MV-4-11 (cell line): Measurements from ENCODE around the gene ATOH8.

ENCODE experiments used
- DNase-seq: peaks from one replicate; lab custom pipeline; 2025; lab: John Stamatoyannopoulos, UW

ATOH8 gene

DNA sequence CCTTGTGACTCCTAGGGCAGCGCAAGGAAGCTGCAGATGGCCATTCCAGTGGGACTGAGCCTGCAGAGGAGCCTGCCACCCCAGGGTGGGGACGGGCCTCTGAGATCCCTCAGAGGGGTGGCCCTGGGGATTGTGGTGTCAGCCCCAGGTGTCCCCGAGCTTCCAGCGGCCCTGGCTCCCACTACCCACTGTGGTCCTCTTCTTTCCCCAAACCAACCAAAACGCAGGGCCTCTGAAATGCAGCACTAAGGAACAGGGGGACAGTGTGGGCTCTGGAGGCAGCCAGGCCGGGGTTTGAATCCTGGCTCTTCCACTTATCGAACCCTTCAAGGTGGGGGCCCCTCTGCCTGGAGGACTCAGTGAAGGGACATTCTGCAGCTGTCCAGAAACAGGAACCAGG is 32.7 kb downstream of the ATOH8 start:
- no peak for DNase-seq

- DNase-seq, result no peak
Measured at GRCh38 chr2:85786865-85787264, 33.1 kb downstream of the ATOH8 start.

DNA sequence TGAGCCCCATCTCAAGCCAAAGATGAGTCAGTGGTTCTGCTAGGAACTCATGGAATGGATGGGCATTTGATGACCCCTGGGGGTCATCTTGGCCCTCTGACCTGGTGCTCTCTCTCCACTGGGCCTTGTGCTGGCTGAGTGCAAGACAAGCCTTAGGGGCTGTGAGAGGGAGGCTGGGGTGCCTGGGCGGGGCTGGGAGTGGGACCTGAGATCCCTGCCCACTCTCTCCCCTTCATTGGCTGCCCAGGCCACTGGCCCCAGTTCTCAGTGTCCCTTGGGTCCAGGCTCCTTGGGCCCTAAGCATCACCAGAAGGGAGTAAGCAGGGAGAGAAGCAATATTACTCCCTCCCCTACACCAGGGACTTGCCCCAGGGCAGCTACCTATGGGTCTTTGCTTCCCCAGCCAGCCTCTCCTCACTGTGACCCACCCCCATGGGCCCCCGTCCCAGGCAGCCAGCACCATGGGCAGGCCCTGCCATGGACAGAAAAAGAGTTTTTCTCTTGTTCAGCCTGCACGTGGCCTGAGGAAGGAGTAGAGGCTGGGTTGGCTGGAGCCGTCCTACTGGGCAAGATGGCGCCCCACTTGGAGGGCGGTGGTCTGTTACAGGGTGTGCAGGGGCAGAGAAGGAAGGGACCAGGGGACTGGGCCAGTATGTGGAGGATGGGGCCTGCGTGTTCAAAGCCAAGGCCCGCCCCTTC is 33.6 kb downstream of the ATOH8 start:
- DNase-seq, result no peak

GRCh38 chr2:85787981-85788340 is 34.2 kb downstream of the ATOH8 start:
- no peak for DNase-seq

DNA sequence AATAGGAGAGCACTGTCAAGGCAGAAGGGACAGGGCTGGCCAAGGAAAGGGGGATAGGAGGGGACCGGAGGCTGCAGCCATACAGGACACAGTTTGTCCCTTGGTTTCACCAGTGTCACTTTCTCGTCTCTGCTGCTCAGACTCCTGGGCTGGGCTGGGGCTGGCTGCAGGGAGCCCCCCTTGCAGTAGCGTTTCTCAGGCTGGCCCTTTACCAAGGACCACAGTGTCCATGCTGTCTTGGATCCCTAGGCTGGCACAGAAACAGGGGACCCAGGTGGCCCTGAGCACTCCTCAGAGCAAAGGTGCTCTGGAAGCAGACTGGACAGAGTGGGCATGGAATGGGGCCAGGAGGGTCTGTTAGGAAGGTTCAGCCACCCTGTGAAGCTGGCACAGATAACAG is 34.8 kb downstream of the ATOH8 start:
- no peak for DNase-seq

DNA sequence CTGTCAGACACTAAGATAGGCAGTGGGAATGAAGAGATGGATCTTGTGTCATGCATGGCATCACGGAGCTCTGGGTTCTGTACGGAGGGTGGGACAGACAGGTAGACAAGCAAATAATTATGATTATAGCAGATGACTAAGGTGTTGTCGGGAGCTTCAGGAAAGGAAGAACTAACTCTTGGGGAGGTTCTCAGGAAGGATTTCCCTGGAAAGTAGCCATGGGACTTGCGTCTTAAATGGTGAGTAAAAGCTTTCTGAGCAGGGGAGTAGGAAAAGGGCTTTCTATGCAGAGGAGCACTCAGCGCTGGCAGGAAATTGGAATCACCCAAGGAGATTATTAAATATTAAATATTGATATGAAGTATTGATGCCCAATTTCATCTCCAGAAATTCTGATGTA is 35.5 kb downstream of the ATOH8 start:
- DNase-seq, result no peak

DNA sequence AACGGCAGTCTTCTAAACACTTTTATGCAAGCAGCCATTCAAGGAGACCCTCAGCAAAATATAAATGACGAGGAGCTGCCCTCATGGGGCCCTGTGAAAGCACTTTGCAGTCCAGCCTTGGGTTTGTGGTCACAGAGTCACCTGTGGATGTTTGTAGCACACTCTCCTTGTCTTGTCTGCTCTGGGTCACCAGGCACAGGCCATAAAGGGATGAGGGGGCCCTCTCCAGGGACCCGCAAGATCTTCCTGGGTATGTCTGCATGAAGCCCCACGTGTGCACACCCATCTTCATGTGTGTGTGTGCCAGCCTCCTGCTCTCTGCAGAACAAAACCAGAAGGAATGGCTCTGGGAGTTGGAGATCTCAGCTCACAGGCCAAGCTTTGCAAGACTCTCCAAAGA is 36.2 kb downstream of the ATOH8 start:
- no peak for DNase-seq

DNA sequence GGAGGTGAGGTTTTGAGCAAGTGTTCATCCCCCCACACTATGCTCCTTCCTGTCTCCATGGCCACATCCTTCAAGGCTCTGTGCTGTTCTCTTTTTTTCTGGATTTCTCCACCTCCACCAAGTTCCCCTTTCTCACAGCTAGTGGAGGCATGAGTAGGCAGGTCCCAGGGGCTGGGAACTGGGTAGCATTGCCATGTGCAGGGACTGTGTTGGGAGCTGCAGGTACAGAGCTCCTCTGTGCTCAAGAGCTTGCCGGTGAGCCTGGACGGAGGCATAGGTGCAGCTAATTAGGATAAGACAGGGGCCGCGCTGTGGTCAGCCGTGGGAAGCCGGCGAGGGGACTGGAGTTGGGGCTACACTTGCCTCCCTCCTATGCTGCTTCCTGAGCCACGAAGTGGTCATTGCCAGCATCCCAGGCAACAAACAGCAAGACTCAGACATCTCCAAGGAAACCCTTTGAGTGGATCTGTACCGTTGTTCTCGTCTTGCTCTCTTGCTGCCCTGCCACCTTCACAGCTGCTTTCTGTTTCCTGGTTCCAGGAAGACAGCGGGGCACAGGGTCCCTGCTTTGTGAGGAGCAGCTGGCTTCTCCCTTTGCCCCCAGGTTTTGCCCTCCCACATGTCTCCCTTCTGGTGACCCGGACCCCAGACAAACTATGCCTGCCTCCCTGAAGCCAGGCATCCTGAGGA is 36.9 kb downstream of the ATOH8 start:
- peak; percentile 82 for DNase-seq

- DNase-seq, result no peak
Measured at GRCh38 chr2:85791704-85792565, 38.1 kb downstream of the ATOH8 start.

DNA sequence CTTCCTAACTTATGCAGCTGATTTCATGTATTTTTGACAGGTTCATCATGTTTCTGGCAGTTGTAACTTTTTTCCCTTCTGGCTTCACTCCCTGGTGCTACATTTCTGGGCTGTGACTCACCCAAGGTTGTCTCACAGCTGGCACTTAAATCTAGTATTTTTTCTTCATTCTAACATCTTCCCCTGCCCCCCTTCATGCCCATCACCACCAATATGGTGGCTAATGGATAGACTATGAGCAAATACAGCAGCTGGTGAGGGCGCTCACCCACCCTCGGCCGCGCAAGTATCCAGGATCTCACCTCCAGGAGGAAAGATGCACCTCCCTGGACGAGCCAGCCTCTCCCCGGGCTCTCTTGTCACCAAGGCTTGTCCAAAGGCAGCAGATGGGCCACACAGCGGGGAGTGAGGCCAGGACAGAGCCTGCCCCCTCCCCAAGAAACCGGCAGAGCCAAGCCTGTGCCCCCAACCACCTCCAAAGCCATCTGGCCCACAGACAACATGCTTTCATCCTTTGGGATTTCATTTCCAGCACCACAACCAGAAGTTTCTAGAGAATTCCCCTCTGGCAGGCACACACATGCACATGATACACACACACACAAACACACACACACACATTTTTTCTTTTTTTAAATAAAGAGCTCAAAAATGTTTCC is 39.1 kb downstream of the ATOH8 start:
- no peak for DNase-seq

DNA sequence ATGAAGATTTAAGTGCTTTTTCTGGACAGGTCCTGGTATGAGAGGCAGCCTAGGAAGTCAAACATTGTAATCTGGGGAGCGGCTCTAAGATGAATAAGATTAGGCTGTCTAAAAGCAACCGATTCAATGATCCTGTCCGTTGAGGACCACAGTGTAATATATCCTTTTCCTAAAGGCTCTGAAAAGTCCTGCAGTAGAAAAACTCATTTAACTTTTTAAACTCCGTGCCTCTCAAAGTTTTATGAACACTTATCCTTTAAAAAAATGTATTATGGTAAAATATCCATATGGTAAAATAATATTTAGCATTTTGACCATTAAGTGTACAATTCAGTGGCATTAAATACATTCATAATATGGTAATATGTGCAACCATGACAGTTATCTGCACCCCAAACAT is 39.8 kb downstream of the ATOH8 start:
- no peak for DNase-seq

DNA sequence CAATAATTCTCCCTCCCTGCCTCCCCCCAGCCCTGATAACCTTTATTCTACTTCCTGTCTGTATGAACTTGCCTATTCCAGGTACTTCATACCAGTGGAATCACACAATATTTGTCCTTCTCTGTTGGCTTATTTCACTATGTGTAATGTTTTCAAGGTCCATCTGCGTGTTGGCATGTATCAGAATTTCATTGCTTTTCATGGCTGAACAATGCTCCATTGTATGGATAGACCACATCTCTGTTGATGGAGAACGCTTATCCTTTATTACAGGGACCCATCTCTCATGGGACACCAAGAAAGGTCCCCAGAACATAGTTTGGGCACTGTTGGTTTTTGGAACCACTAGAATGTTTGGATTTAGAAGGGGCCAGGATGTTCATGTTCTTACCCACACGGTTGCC is 40.2 kb downstream of the ATOH8 start:
- no peak for DNase-seq

DNA sequence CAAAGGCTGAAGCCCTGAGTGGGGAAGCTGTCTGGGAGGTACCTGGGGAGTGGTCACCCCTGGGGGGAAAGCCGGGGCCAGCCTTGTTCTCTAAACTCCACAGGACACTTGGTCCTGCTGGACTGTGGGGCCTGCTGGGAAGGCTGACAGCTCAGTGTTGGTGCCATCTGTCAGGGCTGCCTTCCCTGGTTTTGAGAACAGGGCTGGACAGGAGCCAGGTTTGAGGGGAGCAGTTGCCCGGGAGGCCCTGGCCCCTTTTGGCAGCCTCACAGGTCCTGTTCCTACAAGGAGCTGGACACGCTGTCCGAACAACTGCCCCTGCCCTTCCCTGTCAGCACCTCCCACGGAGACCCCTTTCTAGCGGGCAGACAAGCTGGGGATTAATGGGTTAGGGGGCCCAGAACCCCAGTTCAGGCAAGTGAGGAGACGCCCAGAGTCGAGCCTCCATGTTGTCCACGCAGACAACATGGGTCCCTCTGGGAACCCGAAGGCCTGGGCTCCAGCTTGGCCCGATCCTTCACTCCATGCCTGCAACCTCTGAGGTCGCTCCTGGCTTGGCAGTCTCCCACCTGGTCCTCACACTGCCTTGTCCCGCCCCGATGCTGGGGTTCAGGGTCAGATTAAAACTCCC is 40.8 kb downstream of the ATOH8 start:
- no peak for DNase-seq

DNA sequence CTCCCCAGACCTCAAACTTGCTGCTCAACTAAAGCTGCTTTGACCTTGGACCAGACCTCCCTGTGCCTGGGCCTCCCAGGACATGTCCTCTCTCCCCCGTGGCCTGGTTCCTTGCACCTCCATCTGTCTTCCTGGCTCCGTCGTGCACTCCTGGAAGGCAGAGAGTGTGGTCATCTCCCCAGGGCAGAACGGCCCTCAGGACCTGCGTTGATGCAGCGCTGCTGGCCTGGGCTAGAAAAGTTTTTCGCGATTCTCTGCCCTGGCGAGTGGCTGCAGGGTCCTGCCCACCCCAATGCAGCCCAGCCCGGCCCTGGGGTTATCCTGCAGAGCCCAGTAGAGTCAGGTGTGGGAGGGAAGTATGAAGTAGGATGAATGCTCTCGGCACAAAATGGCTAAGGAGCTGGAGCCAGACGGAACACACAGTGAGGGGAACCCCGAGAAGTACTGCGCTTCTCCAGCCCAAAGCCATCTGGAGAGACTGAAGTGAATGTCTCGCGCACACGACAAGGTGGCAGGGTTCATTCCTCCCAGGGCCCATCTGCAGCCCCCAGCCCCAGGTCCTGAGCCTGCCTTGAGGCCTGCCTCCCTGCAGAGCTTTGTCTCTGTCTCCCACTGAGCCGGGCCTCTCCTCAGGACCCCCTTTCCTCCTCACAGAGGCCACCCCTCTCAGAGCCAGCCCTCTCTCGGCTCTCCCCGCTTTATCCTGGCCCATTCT is 41.7 kb downstream of the ATOH8 start:
- no peak for DNase-seq

DNA sequence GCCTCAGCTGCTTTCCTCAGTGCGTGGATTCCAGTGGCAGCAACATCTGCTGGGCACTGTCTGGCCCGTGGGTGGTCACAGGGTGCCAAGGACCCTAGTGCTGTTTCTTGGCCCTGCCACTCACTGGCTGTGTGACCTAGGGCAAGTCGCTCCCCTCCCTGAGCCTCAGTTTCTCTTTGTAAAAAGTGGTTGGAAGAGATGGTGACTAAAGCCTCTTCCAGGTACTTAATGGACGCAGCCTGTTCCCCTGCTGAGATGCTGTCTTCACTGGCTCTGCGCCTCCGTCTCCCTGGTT is 42.2 kb downstream of the ATOH8 start:
- DNase-seq, result no peak

GRCh38 chr2:85796341-85797262 is 42.8 kb downstream of the ATOH8 start:
- no peak for DNase-seq

- DNase-seq, result no peak
Measured at GRCh38 chr2:85797263-85797660, 43.5 kb downstream of the ATOH8 start.

GRCh38 chr2:85797921-85798320 is 44.1 kb downstream of the ATOH8 start:
- DNase-seq, result peak; percentile 22

GRCh38 chr2:85799215-85799956 is 45.6 kb downstream of the ATOH8 start:
- DNase-seq, result no peak

- DNase-seq, result peak; percentile 43
Measured at GRCh38 chr2:85800586-85800985, 46.8 kb downstream of the ATOH8 start.
